ENCODE measurements around the gene FANCE.

FANCE gene

DNA sequence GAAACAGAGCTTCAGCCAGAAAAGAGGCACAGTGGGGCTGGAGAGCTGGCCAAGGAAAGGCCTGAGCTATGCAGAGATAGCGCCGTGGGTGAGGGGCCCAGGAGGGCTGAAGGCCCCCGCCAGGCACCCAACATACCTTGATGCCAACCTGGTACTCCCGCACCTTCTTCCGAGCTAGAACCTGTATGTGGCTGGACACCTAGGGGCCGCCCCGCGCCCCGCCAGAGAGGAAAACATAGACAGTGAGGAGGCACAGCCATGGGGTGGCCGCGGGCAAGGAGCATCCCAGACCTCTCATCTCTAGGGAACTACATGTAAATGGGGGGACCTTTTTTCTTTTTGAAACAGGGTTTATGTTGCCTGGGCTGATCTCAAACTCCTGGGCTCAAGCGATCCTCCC lies 28.0 kb downstream of the FANCE start:
- Mint-ChIP-seq H3K27me3 (no peaks in the 10 kb centered on the region), H3K4me1 (ENCODE audit: low read depth) (no peaks in the 10 kb centered on the region), H3K4me3 (no peak overlapping the region), H3K9me3 (no peaks in the 10 kb centered on the region), H3K27ac (peak overlapping the region; percentile 38), H3K36me3 (ENCODE audit: low read depth) (peaks cover 2% of the 10 kb centered on the region)
- no peak for DNase-seq

DNA sequence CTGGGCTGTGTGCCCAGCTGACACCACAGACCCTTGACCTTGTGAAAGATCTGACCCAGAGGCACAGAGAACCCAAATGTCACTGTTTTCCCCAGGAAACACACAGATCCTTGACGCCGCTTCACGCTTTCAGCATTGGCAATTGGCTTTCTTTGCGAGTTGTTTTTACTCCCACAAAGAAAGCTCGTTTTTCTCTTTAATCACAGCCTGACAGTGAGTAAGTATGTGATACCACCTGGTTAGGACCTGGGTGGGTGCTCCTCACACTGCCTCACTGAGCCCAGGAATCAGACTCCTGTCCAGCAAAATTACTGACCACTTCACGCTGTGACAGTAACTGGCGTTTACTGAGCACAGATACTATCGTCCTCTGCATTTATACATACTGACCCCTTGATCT lies 29.1 kb downstream of the FANCE start:
- no peaks in the 10 kb centered on the region for H3K27me3 Mint-ChIP-seq
- H3K4me3 Mint-ChIP-seq = no peak overlapping the region
- H3K36me3 Mint-ChIP-seq (ENCODE audit: low read depth) = no peaks in the 10 kb centered on the region
- DNase-seq = no peak
- no peaks in the 10 kb centered on the region for H3K9me3 Mint-ChIP-seq
- peak overlapping the region; percentile 2 for H3K27ac Mint-ChIP-seq
- no peaks in the 10 kb centered on the region for H3K4me1 Mint-ChIP-seq (ENCODE audit: low read depth)

DNA sequence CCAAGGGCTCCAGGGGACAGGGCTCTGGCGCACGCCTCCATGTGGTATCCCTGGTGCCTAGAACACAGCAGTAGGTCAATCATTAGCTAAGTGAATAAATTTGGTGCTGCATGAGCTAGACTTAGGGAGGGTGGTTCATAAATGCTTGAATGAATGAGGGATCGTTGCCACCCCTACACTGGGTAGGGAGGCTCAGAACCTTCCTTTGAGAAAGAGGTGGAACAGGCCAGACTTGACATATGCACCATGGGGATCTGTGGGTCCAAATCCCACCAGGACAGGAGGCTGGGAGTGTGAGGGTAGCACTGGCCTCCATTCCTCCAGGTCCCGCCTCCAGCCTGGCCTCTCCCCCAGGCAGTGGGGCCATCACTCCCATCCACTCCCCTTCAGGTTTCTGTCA lies 30.9 kb downstream of the FANCE start:
- DNase-seq = no peak
- no peak overlapping the region for H3K27ac Mint-ChIP-seq
- peaks cover 4% of the 10 kb centered on the region for H3K4me1 Mint-ChIP-seq (ENCODE audit: low read depth)
- H3K4me3 Mint-ChIP-seq = no peak overlapping the region
- no peaks in the 10 kb centered on the region for H3K9me3 Mint-ChIP-seq
- H3K36me3 Mint-ChIP-seq (ENCODE audit: low read depth) = no peaks in the 10 kb centered on the region
- H3K27me3 Mint-ChIP-seq = no peaks in the 10 kb centered on the region

DNA sequence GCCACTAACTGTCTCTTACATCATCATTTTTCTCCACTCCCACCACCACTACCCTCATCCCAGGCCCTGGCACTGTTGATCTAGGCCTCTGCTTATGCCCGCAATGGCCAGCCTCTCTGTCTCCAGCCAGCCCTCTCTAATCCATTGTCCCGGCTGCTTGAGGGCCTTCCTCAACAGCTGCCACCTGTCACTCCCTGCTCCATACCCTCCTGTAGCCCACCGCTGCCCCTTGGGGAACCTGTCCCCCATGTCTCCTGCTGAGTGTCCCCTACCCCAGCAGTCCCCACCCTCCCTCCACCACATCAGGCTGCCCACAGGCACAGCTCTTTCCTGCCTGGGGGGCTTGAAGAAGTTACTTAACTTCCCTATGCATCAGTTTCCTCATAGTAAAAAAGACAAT lies 31.4 kb downstream of the FANCE start:
- H3K27me3 Mint-ChIP-seq = no peaks in the 10 kb centered on the region
- H3K36me3 Mint-ChIP-seq (ENCODE audit: low read depth) = no peaks in the 10 kb centered on the region
- no peaks in the 10 kb centered on the region for H3K9me3 Mint-ChIP-seq
- no peak for DNase-seq
- no peak overlapping the region for H3K4me3 Mint-ChIP-seq
- peaks cover 7% of the 10 kb centered on the region for H3K4me1 Mint-ChIP-seq (ENCODE audit: low read depth)
- peak overlapping the region; percentile 41 for H3K27ac Mint-ChIP-seq

DNA sequence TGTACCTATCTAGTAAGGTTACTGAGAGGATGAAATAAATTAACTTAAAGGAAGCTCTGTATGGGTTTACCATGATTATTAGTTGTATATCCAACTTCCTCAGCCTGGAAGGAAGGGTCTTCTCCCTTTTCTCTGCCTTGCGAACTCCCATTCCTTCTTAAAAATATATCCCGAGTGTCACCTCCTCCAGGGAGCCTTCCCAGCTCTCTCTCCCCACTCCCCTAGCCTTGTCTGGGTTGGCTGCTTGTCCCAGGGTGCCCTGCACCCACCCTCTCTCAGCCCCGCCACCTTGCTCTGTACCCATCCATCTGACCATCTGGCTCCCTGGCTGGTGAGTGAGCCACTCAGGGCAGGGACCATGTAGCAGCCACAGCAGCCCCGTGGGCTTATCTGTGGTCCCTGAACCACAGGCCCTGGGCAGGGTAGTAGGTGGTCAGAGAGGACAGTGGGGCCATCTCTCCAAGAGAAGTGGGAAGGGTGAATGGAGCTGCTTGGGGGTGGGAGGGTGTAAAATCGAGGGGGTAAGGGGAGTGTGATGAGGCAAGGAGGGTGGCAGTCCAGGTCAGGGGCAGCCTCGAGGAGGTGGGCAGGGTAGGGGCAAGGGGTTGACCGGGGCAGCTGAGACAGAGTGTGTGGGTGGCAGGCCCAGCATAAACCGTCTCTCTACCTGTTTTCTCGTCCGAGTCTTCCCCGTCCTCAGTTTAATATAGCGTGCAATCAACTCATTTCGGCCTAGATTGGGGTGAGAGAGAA lies 31.9 kb downstream of the FANCE start:
- no peak for DNase-seq
- Mint-ChIP-seq H3K27ac (no peak overlapping the region), H3K27me3 (no peaks in the 10 kb centered on the region), H3K4me3 (no peak overlapping the region), H3K4me1 (ENCODE audit: low read depth) (peaks cover 7% of the 10 kb centered on the region), H3K9me3 (no peaks in the 10 kb centered on the region), H3K36me3 (ENCODE audit: low read depth) (no peaks in the 10 kb centered on the region)

DNA sequence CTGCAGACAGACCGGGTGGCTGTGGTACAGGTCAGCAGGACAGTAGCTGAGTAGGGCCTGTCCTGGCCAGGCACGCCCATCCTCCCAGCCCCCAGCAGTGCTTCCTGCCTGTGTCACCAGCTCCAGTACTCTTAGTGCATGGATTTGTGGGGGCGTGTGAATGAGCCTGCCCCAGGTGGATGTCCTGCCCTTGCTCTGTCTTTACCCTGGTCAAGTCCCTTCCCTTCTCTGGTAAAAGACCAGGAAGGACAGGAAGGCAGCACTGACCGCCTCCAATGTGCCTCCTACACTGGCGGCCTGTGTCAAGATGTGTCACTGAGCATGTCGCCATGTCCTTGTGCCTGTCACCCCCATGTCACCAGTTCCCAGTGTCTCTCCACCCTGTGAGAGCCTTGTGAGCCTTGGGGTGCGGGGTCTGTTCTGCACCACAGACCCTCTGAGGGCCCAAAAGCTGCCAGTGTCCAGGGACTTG lies 32.8 kb downstream of the FANCE start:
- DNase-seq = no peak
- Mint-ChIP-seq H3K9me3 (no peaks in the 10 kb centered on the region), H3K27me3 (no peaks in the 10 kb centered on the region)

DNA sequence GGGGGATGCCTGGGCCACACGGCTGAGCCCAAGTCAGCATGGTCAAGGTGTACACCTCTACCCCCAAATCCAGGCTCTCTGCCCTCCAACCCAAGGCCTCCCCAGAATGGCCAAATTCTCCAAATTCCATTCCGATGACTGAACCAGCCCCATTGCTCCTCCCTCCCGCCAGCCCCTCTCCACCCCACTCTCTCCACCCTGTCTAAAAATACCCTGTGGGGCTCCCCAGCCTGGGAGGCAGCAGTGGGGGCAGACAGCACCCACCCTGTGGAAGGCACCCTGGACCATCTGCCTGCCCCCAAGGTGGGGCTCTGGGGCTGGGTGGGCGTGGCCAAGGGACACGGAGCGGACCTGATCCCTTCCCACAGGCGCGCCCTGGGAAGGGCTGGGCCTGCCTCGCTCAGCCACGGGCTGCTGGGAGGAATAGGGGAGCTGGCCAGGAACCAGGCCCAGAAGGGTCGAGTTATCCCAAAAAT lies 33.3 kb downstream of the FANCE start:
- Mint-ChIP-seq H3K4me1 (ENCODE audit: low read depth) (peaks cover 7% of the 10 kb centered on the region), H3K36me3 (ENCODE audit: low read depth) (no peaks in the 10 kb centered on the region), H3K27me3 (no peaks in the 10 kb centered on the region), H3K27ac (no peak overlapping the region), H3K9me3 (no peaks in the 10 kb centered on the region), H3K4me3 (no peak overlapping the region)
- DNase-seq = no peak

More for the DNA sequence above, 32.8 kb downstream of the FANCE start:
- Mint-ChIP-seq H3K36me3 (ENCODE audit: low read depth) (no peaks in the 10 kb centered on the region), H3K27ac (no peak overlapping the region), H3K4me3 (no peak overlapping the region), H3K4me1 (ENCODE audit: low read depth) (peaks cover 7% of the 10 kb centered on the region)

DNA sequence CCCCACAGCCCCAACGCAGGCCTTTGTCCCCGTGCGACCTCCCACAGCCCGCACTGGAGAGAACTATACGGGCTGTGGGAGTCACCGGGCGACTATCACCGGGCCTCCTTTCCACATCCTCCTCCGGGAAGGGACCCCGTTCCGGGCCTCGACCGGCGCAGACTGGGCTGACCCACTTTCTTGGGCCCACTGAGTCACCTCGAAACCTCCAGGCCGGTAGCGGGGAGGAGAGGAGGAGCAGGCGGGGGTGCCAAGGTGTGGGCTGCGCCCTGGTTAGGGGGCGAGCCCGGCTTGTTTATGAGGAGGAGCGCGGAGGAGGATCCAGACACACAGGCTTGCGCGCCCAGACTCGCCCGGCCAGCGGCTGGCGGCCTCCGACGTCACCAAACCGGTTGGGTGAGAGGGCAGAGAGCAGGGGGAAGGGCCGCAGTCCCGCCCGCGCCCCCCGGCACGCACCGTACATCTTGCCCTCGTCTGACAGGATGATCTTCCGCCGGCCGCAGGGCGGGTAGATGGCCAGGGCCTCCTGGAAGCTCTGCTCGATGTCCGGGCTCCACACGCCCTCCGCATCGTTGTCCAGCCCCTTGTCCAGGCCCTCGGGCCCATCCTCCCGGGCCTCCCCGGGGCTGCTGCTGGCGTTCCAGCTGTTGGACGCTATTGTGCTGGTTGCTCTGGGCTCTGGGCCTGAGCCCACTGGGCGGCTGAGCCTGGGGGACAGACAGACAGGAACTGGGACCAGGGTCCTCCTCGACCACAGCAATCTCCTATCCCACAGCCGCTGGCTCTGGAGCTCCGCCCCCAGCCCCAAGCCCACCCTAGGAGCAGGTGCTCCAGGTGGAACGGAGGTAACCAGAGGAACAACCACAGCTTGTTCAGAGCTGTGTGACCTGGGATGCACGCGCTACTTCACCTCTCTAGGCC lies 34.1 kb downstream of the FANCE start:
- Mint-ChIP-seq H3K27me3 (no peaks in the 10 kb centered on the region), H3K4me3 (no peak overlapping the region), H3K4me1 (ENCODE audit: low read depth) (peaks cover 7% of the 10 kb centered on the region), H3K9me3 (no peaks in the 10 kb centered on the region), H3K27ac (no peak overlapping the region), H3K36me3 (ENCODE audit: low read depth) (no peaks in the 10 kb centered on the region)
- DNase-seq = no peak

DNA sequence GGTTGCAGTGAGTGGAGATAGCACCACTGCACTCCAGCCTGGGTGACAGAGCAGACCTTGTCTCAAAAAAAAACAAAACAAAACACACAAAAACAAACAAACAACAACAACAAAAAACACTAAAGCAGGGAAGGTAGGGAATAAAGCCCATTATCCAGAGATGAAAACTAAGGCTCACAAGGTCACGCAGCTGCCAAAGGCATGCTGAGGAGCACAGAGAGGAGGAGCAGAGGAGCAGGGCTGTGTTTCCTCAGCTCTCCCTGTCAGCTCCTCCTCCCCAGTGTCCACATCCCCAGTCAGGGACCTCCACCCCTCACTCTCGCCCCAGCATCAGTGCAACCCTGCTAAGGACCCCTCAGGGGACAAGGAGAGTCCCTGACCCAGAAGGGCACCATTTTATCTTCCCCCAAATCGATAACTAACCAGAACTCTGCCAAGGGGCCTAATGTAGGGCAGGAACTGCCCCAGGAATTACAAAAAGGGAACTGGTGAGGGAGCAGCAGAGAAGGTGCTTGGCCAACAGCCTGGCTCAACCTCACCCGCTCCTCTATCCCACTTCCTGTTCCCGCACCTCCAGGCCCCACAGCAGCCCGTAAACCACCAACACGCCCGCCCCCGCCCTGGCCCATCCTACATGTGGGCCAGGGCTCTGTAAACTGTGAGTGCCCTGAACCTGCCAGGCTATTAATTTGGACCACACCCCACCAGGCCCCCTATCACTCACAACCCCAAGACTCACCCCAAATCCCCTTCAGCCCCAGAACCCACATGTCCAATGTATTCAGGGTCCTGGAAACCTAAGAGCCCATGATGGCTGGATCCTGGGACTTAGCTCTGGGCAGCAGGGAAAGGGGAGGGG lies 35.7 kb downstream of the FANCE start:
- no peaks in the 10 kb centered on the region for H3K9me3 Mint-ChIP-seq
- H3K4me1 Mint-ChIP-seq (ENCODE audit: low read depth) = peaks cover 10% of the 10 kb centered on the region
- no peak for DNase-seq
- H3K36me3 Mint-ChIP-seq (ENCODE audit: low read depth) = no peaks in the 10 kb centered on the region
- H3K4me3 Mint-ChIP-seq = no peak overlapping the region
- H3K27me3 Mint-ChIP-seq = no peaks in the 10 kb centered on the region
- H3K27ac Mint-ChIP-seq = no peak overlapping the region

DNA sequence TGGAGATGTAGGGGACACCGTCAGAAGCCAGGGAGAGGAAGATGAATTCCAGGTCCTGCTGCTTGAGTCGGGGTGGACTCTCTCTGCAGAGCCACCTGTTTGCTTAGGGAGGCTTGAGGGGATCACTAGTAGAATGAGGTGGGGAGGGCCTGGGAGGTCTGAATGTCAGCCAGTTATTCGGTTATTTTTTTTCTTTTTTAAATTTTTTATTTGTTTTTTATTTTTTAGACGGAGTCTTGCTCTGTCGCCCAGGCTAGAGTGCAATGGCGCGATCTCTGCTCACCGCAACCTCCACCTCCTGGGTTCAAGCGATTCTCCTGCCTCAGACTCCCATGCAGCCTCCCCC lies 36.4 kb downstream of the FANCE start:
- Mint-ChIP-seq H3K27ac (no peak overlapping the region), H3K4me1 (ENCODE audit: low read depth) (peaks cover 14% of the 10 kb centered on the region), H3K36me3 (ENCODE audit: low read depth) (no peaks in the 10 kb centered on the region), H3K4me3 (no peak overlapping the region), H3K9me3 (no peaks in the 10 kb centered on the region), H3K27me3 (no peaks in the 10 kb centered on the region)
- no peak for DNase-seq

DNA sequence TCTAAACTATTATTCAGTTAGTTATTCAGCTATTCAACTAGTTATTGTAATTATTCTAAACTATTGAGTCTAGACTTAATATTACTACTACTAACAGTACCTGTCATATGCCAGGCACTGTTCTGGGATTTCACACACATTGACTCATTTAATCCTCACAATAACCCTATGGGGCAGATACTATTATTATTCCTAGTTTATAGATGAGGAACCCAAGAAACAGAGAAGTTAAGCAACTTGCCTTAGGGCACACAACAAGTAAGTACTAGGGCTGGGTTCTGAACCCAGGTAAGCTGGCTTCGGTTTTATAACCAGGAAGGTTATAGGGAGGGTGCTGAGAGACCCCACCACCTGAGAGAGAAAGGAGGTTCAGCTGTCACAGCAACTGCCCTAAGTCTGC lies 36.9 kb downstream of the FANCE start:
- Mint-ChIP-seq H3K36me3 (ENCODE audit: low read depth) (no peaks in the 10 kb centered on the region), H3K9me3 (no peaks in the 10 kb centered on the region), H3K4me1 (ENCODE audit: low read depth) (peaks cover 19% of the 10 kb centered on the region), H3K27me3 (no peaks in the 10 kb centered on the region), H3K4me3 (no peak overlapping the region), H3K27ac (no peak overlapping the region)
- DNase-seq = no peak

DNA sequence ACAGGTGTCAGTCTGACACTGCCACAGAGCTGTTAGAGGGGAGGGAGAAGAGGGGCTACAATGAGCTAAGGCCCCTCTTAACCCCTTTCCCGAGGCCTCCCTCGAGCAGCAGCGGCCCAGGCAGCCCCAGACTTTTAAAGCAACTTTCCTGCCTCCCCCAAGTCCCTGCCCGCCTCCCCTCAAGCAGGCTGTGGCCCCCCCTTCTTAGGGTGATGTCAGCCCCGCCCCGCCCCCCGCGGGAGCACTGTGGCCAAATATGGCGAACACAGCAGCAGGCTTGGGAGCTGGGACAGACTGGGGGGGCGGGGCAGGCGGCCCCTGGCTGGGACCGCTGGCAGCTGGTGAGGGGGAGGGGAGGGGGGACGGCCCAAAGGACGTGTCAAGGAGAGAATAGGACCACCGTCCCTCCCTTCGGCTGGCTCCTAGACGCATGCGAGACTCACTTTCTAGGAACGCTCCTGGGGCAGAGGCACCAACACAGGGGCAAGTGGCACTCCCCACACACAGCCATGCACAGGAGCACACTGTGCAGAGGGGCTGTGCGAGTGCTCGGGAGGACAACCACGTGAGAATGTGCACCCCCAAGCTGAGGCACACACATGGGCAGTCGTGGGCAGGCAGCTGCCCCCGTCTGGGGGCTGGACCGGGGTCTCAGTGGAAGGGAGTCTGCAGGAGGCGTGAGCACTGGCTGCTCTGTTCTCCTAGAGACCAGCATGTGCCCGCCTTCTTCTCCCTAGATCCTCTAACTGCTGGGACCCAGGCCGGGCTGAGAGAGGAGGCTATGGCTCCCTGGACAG lies 38.1 kb downstream of the FANCE start:
- Mint-ChIP-seq H3K27ac (no peak overlapping the region), H3K27me3 (no peaks in the 10 kb centered on the region)
- no peak for DNase-seq

DNA sequence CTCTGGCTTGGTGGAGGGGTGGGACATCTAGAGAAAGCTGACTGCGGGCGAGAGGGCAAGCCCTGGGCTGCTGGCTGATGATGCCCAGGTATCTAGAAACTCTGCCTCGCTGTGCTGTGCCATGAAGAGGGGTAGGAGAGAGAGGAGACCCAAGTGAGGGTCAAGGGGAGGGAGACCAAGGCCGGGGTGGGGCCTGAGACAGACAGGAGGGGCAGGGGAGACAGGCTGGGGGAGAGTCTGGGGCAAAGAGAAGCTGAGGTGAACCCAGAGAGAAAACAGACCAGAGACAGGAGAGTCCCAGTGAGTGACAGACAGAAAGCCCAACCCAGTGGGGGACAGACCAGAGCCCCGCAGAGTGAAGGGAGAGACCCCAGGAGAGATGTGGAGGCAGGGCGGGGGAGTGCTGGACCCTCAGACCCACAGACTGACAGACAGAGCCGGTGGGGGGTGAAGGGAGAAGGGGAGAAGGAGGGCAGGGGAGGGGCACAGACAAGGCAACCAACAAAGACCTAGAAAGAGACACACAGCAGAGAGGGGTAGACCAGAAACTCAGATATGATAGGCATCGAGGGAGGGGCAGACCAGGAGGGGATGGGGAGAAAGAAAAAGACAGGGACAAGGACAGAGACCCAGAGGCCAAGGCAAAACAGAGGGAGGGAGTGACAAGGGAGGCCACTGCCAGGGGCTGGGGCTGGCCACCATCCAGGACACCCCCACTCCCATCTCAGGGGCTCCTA lies 38.9 kb downstream of the FANCE start:
- no peaks in the 10 kb centered on the region for H3K27me3 Mint-ChIP-seq
- no peak for DNase-seq
- H3K4me3 Mint-ChIP-seq = no peak overlapping the region
- H3K4me1 Mint-ChIP-seq (ENCODE audit: low read depth) = peaks cover 25% of the 10 kb centered on the region
- no peak overlapping the region for H3K27ac Mint-ChIP-seq
- no peaks in the 10 kb centered on the region for H3K36me3 Mint-ChIP-seq (ENCODE audit: low read depth)
- no peaks in the 10 kb centered on the region for H3K9me3 Mint-ChIP-seq

More for the DNA sequence above, 38.1 kb downstream of the FANCE start:
- H3K4me1 Mint-ChIP-seq (ENCODE audit: low read depth) = peaks cover 23% of the 10 kb centered on the region
- H3K4me3 Mint-ChIP-seq = no peak overlapping the region
- no peaks in the 10 kb centered on the region for H3K9me3 Mint-ChIP-seq
- H3K36me3 Mint-ChIP-seq (ENCODE audit: low read depth) = no peaks in the 10 kb centered on the region
